ENCODE measurements around the gene THOC5. TPM values are rescaled to one million over a fixed set of nuclear protein-coding genes. Genes with fewer than 3 reads are reported as not detected.

Gene THOC5
- total and polyA plus RNA-seq, 2 experiments from 2014 or later, result 24.6 to 53.4 TPM

DNA sequence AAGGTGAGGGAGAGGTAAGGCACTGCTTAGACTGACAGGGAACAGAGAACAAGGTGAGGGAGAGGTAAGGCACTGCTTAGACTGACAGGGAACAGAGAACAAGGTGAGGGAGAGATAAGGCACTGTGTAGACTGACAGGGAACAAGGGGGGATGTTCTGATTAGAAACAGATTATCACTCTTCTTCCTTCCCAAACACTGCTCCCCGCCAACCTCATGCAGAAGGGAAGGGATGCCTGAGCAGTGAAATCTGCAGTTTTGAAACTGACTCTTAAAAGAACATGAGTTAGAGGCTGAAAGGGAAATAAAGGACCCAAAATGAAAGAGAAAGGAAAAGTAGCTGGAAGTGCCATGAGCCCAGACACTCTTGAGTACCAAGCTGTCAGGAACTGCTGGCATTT, 43.7 kb downstream of the THOC5 start:
- no peak for DNase-seq (ENCODE audit: low spot score)
- H3K79me2 ChIP-seq (replicated peaks; ENCODE audit: insufficient read depth), result no peaks in the 10 kb centered on the region

More for the DNA sequence above, 43.7 kb downstream of the THOC5 start:
- Mint-ChIP-seq H3K36me3 (ENCODE audit: low read depth) (peaks cover 61% of the 10 kb centered on the region), H3K9me3 (no peaks in the 10 kb centered on the region), H3K4me3 (no peak overlapping the region), H3K27me3 (ENCODE audit: insufficient read depth, low read depth, poor library complexity) (no peaks in the 10 kb centered on the region), H3K27ac (no peak overlapping the region), H3K4me1 (no peaks in the 10 kb centered on the region)
- no peak for ATAC-seq
- no peaks in the 10 kb centered on the region for H3K9me2 ChIP-seq (ENCODE audit: insufficient read depth)
- TF ChIP-seq REST (IDR thresholded peaks at IDR 0.05; ENCODE audit: unreplicated experiment), result no peak
- TF ChIP-seq STAT1 (IDR thresholded peaks at IDR 0.05; ENCODE audit: unreplicated experiment), result no peak
- TF ChIP-seq ZNF462 (CRISPR knock-in tag; IDR thresholded peaks at IDR 0.05), result no peak
- TF ChIP-seq CTCF (conservative IDR thresholded peaks at IDR 0.05; ENCODE audit: low read depth in 2 of 2), result no peak
- no peak for TF ChIP-seq EZH2phosphoT487 (IDR thresholded peaks at IDR 0.05; ENCODE audit: unreplicated experiment)
- no peak for TF ChIP-seq JUNB (IDR thresholded peaks at IDR 0.05; ENCODE audit: unreplicated experiment)
- no peak for TF ChIP-seq EZH2 (IDR thresholded peaks at IDR 0.05; ENCODE audit: low read depth, unreplicated experiment)
- no peak for TF ChIP-seq POLR2AphosphoS5 (IDR thresholded peaks at IDR 0.05; ENCODE audit: low read depth)
- no peak for TF ChIP-seq CREB1 (CRISPR knock-in tag; IDR thresholded peaks at IDR 0.05; ENCODE audit: low read depth)
- no peak for TF ChIP-seq ZNF331 (CRISPR knock-in tag; IDR thresholded peaks at IDR 0.05; ENCODE audit: low read depth)
- TF ChIP-seq NANOG (IDR thresholded peaks at IDR 0.05; ENCODE audit: borderline replicate concordance), result no peak
- no peak for TF ChIP-seq ZNF114 (CRISPR knock-in tag; IDR thresholded peaks at IDR 0.05)
- TF ChIP-seq, protein P1, sequence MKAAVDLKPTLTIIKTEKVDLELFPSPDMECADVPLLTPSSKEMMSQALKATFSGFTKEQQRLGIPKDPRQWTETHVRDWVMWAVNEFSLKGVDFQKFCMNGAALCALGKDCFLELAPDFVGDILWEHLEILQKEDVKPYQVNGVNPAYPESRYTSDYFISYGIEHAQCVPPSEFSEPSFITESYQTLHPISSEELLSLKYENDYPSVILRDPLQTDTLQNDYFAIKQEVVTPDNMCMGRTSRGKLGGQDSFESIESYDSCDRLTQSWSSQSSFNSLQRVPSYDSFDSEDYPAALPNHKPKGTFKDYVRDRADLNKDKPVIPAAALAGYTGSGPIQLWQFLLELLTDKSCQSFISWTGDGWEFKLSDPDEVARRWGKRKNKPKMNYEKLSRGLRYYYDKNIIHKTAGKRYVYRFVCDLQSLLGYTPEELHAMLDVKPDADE (IDR thresholded peaks at IDR 0.05), result no peak
- 0 out of 2 replicates have a peak, but pooled peaks cover 7% of the 10 kb centered on the region for H4K20me1 ChIP-seq (replicated peaks; ENCODE audit: insufficient read depth)
- H3K4me3 ChIP-seq, result no peak overlapping the region
- H3K27ac ChIP-seq (ENCODE audit: low read depth), result no peak overlapping the region
- no peaks in the 10 kb centered on the region for H3K27me3 ChIP-seq (ENCODE audit: insufficient read depth)
- H3K4me1 ChIP-seq (ENCODE audit: insufficient read depth), result no peaks in the 10 kb centered on the region
- no peak overlapping the region for H3K4me2 ChIP-seq
- peaks cover 8% of the 10 kb centered on the region for H3K36me3 ChIP-seq (ENCODE audit: insufficient read depth)
- H3F3A ChIP-seq (replicated peaks; ENCODE audit: low read depth), result no peaks in the 10 kb centered on the region
- no peak overlapping the region for H2AFZ ChIP-seq
